GM12892 (cell line): ENCODE data around the gene CFAP65.

ENCODE experiments used
- DNase-seq: peaks from one replicate; pipeline ENCODE4 v3.0.0; 2011; ENCODE audit not compliant: insufficient read length
- FAIRE-seq: peaks from 2 replicates; lab custom pipeline; 2011; peaks lifted over from hg19 to GRCh38; lab: Jason Lieb, UNC
- POLR2A ChIP-seq: IDR thresholded peaks from 2 replicates; pipeline ENCODE4 v1.6.1; 2011; ENCODE audit warnings: low read depth, low read length, control low read depth
- POLR2AphosphoS5 ChIP-seq: IDR thresholded peaks from 2 replicates; pipeline ENCODE4 v1.6.1; 2011; ENCODE audit warnings: low read depth, low read length, control low read depth
- TAF1 ChIP-seq: IDR thresholded peaks from 2 replicates; pipeline ENCODE4 v1.6.1; 2011; ENCODE audit warnings: low read depth, mild to moderate bottlenecking, control low read depth, low read length, borderline replicate concordance

Gene CFAP65

GRCh38 chr2:218970894-218971293, 70.4 kb downstream of the CFAP65 start:
- TF ChIP-seq POLR2A (no peak), TAF1 (no peak), POLR2AphosphoS5 (no peak)

GRCh38 chr2:218964041-218964771, 77.1 kb downstream of the CFAP65 start:
- TF ChIP-seq POLR2A (no peak), POLR2AphosphoS5 (no peak), TAF1 (no peak)
- DNase-seq (no peak), FAIRE-seq (no peak)

More at GRCh38 chr2:218970894-218971293, 70.4 kb downstream of the CFAP65 start:
- DNase-seq: no peak
- FAIRE-seq: no peak

GRCh38 chr2:218963601-218964000, 77.7 kb downstream of the CFAP65 start:
- FAIRE-seq (no peak), DNase-seq (no peak)
- TF ChIP-seq POLR2AphosphoS5 (no peak), TAF1 (no peak), POLR2A (no peak)

GRCh38 chr2:218962859-218963492, 78.3 kb downstream of the CFAP65 start:
- TF ChIP-seq POLR2A (no peak), TAF1 (no peak), POLR2AphosphoS5 (no peak)
- DNase-seq: no peak
- FAIRE-seq: no peak

GRCh38 chr2:218961651-218962570, 79.4 kb downstream of the CFAP65 start:
- DNase-seq (no peak), FAIRE-seq (no peak)
- TF ChIP-seq POLR2A (no peak), TAF1 (no peak), POLR2AphosphoS5 (no peak)

- no peak for TF ChIP-seq TAF1
- no peak for TF ChIP-seq POLR2A
- TF ChIP-seq POLR2AphosphoS5: no peak
- no peak for FAIRE-seq
- no peak for DNase-seq
Measured at GRCh38 chr2:218961229-218961628, 80.1 kb downstream of the CFAP65 start.

GRCh38 chr2:218960309-218961165, 80.8 kb downstream of the CFAP65 start:
- FAIRE-seq (no peak), DNase-seq (no peak)
- TF ChIP-seq TAF1 (no peak), POLR2A (no peak), POLR2AphosphoS5 (no peak)

- no peak for FAIRE-seq
- TF ChIP-seq POLR2AphosphoS5 (no peak), TAF1 (no peak), POLR2A (no peak)
- DNase-seq: no peak
Measured at GRCh38 chr2:218959761-218960308, 81.5 kb downstream of the CFAP65 start.

- TF ChIP-seq POLR2A (no peak), POLR2AphosphoS5 (no peak), TAF1 (no peak)
- FAIRE-seq: peak; percentile 93
- peak; percentile 99 for DNase-seq
Measured at GRCh38 chr2:218959141-218959731, 82.1 kb downstream of the CFAP65 start, which contains the start of gene CDK5R2. Gene CDK5R2 (plus strand): TSS chr2:218959666. CDS start chr2:218959821, 155 bp downstream.

- FAIRE-seq: no peak
- TF ChIP-seq POLR2AphosphoS5 (no peak), TAF1 (no peak), POLR2A (no peak)
- no peak for DNase-seq
Measured at GRCh38 chr2:218958276-218958675, 83.0 kb downstream of the CFAP65 start.
